Central memory CD8-positive, alpha-beta T cell (primary cell): ENCODE measurements around the gene MAPK9.
A peak's percentile ranks its signal among the peaks of the same experiment; 100 is the strongest.
"Not testable (repeated sequence)": the region's sequence is repeated elsewhere in the genome, so short reads cannot be mapped to it uniquely, and the experiment has no call there.

Experiments used
- ATAC-seq: fragments of 150-1000 bp; cut with Tn5 transposase; replicated peaks from 2 replicates; pipeline ENCODE4 v1.10.0; 2022; ENCODE audit warnings: mild to moderate bottlenecking, moderate FRiP score, moderate number of reproducible peaks; ENCODE audit not compliant: poor library complexity, severe bottlenecking; ENCODE audit errors: extremely low read depth
- DNase-seq, 2 donors: peaks; one replicate each; pipeline ENCODE4 v3.0.0; 2021; ENCODE audit warnings: low spot score in 2 of 2
- H3K27ac Mint-ChIP-seq: one replicate; pipeline ENCODE4 v1.8.0; 2022; ENCODE audit warnings: low read depth, mild to moderate bottlenecking, moderate library complexity, mixed read lengths
- H3K27me3 Mint-ChIP-seq: one replicate; pipeline ENCODE4 v1.8.0; 2022; ENCODE audit warnings: mixed read lengths
- H3K36me3 Mint-ChIP-seq: one replicate; pipeline ENCODE4 v1.8.0; 2022; ENCODE audit warnings: mild to moderate bottlenecking, moderate library complexity, mixed read lengths; ENCODE audit not compliant: insufficient read depth
- H3K4me1 Mint-ChIP-seq: one replicate; pipeline ENCODE4 v1.8.0; 2022; ENCODE audit warnings: mixed read lengths
- H3K4me3 Mint-ChIP-seq: one replicate; pipeline ENCODE4 v1.8.0; 2022; ENCODE audit warnings: mild to moderate bottlenecking, moderate library complexity, mixed read lengths
- H3K9me3 Mint-ChIP-seq: one replicate; pipeline ENCODE4 v1.8.0; 2022; ENCODE audit warnings: mixed read lengths

MAPK9 gene

DNA sequence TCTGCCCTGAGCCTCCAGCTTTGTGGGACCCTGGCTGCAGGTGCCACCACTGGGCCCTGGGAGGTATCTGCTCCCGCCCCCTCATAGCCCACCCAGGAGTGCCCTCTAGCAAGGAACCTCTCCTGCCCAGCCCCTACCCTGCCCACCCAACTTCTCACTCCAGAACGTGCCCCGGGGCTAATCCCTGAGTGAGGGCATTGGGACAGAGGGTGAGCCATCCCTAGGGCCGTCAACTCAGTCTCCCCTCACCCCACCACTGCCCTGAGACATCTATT lies 80.2 kb downstream of the MAPK9 start:
- Mint-ChIP-seq H3K4me3 (no peak overlapping the region), H3K27me3 (peaks cover 54% of the 10 kb centered on the region), H3K36me3 (no peaks in the 10 kb centered on the region), H3K27ac (no peak overlapping the region), H3K9me3 (peaks cover 6% of the 10 kb centered on the region), H3K4me1 (peaks cover 11% of the 10 kb centered on the region)
- DNase-seq (no peak), ATAC-seq (no peak)

DNA sequence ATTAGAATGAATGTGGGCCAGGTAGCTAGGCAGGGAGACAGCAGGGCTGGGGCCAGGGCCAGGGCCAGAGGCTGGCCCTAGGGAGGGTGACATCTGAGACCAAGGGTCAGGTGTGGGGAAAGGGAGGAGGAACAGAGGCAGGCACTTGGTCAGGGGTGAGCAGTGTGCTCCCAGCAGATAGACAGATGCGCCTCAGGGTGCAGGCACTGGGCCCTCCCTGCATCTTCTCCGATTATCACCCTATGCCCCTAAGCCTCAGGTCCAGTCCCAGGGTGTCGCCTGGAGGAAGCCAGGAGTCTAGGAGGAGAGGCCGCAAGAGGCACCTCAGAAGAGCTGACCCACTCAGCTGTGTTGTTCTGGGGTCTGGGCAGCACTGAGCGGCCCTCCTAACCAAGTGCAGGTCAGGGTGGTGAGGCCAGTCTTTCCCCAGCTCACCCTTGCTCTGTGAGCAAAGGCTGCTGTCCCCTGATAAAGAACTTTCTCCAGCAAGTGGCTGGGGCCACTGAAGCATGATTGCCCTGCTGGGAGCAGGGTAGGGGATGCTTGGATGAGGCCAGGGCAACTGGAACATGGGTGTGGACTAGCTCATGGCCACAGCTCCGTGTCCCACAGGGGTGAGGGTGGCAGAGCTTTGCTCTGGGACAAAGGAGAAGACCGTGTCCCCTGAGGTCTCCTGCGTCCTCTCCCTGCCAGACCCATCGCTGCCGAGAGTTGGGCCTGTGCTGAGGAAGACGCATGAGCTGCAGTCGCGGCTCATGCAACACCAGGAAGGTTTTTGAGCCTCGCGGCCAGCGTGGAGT lies 80.7 kb downstream of the MAPK9 start:
- no peak overlapping the region for H3K27ac Mint-ChIP-seq
- no peak overlapping the region for H3K4me3 Mint-ChIP-seq
- DNase-seq, result no peak
- peaks cover 6% of the 10 kb centered on the region for H3K9me3 Mint-ChIP-seq
- peaks cover 60% of the 10 kb centered on the region for H3K27me3 Mint-ChIP-seq
- ATAC-seq, result no peak
- no peaks in the 10 kb centered on the region for H3K36me3 Mint-ChIP-seq
- H3K4me1 Mint-ChIP-seq, result peaks cover 11% of the 10 kb centered on the region

DNA sequence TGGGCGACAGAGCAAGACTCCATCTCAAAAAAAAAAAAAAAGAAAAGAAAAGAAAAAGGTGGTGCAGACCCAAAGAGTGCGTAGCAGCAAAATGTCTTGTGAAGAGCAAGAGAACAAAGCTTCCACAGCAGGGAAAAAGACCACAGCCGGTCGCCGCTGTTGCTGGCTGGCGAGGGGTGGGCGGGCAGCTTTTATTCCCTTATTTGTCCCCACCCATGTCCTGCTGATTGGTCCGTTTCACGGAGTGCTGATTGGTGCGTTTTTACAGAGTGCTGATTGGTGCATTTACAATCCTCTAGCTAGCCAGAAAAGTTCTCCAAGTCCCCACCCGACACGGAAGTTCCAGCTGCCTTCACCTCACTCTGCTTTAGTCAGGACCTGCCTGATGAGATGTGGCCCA lies 81.8 kb downstream of the MAPK9 start:
- not testable (repeated sequence) for H3K27ac Mint-ChIP-seq, H3K4me3 Mint-ChIP-seq, ATAC-seq, DNase-seq, H3K9me3 Mint-ChIP-seq, H3K36me3 Mint-ChIP-seq
- H3K4me1 Mint-ChIP-seq, result peaks cover 11% of the 10 kb centered on the region
- H3K27me3 Mint-ChIP-seq, result peaks cover 69% of the 10 kb centered on the region

DNA sequence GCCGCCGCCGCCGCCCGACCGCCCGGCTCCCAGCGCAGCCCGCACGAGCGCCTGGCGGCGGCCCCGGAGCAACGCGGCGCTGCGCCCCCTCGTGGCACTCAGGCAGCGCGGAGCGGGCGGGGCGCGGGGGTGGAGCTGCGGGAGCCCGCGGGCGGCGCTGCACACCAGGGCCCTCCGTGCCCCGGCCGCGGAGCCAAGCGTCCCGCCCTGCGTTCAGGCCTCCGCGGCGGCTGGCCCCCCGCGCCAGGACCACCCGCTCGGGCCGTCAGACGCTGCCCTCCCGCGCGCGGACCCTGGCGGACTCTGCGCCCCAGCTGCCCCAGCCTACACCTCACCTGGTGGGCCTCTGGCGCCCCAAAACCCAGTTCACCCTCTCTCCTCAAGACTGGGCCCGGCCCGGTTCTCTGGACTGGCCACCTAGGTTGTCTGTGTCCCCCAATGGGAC lies 82.7 kb downstream of the MAPK9 start, which contains the start of gene RASGEF1C:
Gene RASGEF1C (minus strand): TSS at position 75 of the 445 bp plus-strand sequence. CDS start 71,159 bp downstream, outside the sequence.
- Mint-ChIP-seq H3K27ac (no peak within 1 kb of the TSS), H3K4me3 (peak within 1 kb of the TSS; percentile 63), H3K27me3 (peaks cover 79% of the 10 kb centered on the region), H3K9me3 (no peaks in the 10 kb centered on the region), H3K36me3 (no peaks in the 10 kb centered on the region), H3K4me1 (peaks cover 11% of the 10 kb centered on the region)
- ATAC-seq, result peak; percentile 80
- DNase-seq, result peak; percentile 33 to 43

DNA sequence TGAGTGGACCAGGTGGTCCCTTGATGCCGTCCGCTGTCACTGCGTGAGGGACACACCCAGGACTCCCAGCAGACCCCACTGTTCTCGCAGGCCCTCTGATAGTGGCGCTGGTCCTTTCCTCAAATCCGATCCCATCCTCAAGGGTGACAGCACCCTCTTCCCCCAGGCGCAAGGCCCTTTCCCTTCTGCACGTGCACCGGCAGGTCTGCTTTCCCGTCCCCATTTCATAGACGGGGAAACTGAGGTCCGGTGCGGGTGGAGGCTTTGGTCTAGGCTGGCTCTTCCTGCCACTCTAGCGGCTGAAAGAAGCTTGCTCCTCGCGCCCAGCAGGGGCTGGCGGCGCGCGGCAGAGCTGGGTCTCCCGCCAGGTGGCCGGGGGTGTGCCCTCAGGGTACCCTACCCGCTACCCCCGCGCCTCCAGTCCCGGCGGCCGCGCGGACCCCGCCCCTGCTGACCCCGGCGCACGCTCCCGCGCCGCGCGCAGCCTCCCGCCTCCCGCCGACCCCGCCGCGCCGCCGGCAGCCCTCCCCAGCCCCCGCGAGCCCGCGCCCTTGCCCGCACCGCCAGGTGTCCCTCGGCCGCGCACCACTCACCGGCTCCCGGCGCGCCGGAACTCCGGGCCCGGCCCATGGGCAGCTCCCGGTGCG lies 83.3 kb downstream of the MAPK9 start:
- ATAC-seq (peak; percentile 24), DNase-seq (no peak)
- no peaks in the 10 kb centered on the region for H3K9me3 Mint-ChIP-seq
- H3K27ac Mint-ChIP-seq, result no peak overlapping the region
- H3K36me3 Mint-ChIP-seq, result no peaks in the 10 kb centered on the region
- H3K27me3 Mint-ChIP-seq, result peaks cover 84% of the 10 kb centered on the region
- H3K4me3 Mint-ChIP-seq, result peak overlapping the region; percentile 5
- H3K4me1 Mint-ChIP-seq, result peaks cover 11% of the 10 kb centered on the region

DNA sequence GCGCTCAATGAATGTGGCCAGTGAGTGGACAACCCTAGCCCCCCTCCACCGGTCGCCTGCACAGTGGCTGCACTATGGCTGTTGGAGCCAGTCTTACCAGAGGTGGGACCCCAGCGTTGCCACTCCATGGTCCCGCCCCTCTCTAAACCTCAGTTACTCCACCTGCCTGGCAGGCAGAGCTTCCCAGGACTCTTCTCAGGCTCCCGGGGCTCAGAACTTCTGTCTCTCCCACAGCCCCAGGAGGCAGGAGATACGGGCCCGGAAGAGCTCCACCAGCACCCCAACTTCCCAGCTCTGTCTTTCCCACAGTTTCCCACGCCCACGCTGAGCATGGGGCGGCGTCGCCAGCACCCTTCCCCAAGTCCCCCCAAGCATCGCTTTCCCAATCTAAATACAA lies 83.8 kb downstream of the MAPK9 start:
- Mint-ChIP-seq H3K9me3 (no peaks in the 10 kb centered on the region), H3K27me3 (peaks cover 89% of the 10 kb centered on the region), H3K27ac (no peak overlapping the region), H3K4me3 (peak overlapping the region; percentile 5), H3K4me1 (peaks cover 11% of the 10 kb centered on the region), H3K36me3 (no peaks in the 10 kb centered on the region)
- ATAC-seq, result no peak
- no peak for DNase-seq

DNA sequence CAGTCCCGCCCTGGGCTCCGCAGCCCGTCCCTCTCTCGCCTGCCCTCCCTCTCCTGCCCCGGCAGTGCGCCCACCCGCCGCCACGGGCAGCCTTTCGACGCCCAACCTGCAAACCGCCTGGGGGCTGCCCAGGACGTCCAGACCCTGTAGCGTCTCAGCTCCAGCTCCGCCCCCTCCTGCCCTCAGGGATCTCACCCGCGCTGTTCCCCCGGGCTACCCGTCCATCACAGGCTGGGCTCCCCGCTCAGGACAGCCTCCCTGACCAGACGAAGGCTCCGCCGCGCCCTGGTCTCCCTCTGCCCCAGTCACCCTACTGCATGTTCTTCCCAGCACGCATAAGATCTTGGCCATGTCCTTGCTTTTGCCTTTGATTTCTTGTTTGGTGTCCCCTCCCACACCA lies 84.3 kb downstream of the MAPK9 start:
- no peak overlapping the region for H3K27ac Mint-ChIP-seq
- H3K4me3 Mint-ChIP-seq, result no peak overlapping the region
- H3K4me1 Mint-ChIP-seq, result peaks cover 11% of the 10 kb centered on the region
- ATAC-seq, result no peak
- no peak for DNase-seq
- peaks cover 89% of the 10 kb centered on the region for H3K27me3 Mint-ChIP-seq
- no peaks in the 10 kb centered on the region for H3K36me3 Mint-ChIP-seq
- no peaks in the 10 kb centered on the region for H3K9me3 Mint-ChIP-seq

DNA sequence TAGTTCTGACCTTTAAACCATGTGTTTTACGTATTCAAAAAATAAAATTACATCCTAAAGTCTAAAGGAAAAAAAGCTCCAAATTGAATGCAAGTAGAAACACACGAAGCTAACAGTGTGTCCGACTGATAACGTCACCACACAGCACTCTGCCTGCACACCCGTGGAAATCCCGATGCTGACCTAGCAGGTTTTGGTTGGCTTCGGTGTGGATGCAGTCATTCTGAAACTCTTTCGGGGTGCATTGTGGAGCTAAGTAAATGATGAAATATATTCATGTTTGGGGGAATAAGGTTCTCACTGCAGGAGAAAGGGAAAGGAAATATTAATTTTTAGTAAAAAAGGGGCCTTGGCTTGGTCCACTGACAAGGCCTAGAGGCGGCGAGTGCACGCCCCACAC lies 84.9 kb downstream of the MAPK9 start:
- H3K27ac Mint-ChIP-seq, result no peak overlapping the region
- no peaks in the 10 kb centered on the region for H3K36me3 Mint-ChIP-seq
- H3K4me1 Mint-ChIP-seq, result peaks cover 8% of the 10 kb centered on the region
- ATAC-seq (no peak), DNase-seq (no peak)
- peaks cover 83% of the 10 kb centered on the region for H3K27me3 Mint-ChIP-seq
- no peaks in the 10 kb centered on the region for H3K9me3 Mint-ChIP-seq
- no peak overlapping the region for H3K4me3 Mint-ChIP-seq

DNA sequence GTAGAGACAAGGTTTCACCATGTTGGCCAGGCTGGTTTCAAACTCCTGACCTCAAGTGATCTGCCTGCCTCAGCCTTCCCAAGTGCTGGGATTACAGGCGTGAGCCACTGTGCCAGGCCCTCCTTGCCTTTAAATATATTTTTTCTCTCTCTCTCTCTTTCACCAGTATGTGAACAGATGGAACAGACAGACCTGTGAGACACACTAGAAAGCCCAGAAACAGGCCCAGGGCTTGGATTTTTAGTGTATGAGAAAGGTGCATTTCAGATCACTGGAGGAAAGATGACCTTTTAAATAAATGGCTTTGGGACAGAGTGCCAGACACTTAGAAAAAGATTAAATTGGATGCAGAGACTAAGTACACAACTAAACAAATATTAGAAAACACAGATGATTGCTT lies 86.0 kb downstream of the MAPK9 start:
- Mint-ChIP-seq H3K4me3 (no peak overlapping the region), H3K27me3 (peaks cover 75% of the 10 kb centered on the region), H3K9me3 (no peaks in the 10 kb centered on the region), H3K4me1 (peaks cover 5% of the 10 kb centered on the region), H3K27ac (no peak overlapping the region), H3K36me3 (no peaks in the 10 kb centered on the region)
- no peak for DNase-seq
- ATAC-seq, result no peak

DNA sequence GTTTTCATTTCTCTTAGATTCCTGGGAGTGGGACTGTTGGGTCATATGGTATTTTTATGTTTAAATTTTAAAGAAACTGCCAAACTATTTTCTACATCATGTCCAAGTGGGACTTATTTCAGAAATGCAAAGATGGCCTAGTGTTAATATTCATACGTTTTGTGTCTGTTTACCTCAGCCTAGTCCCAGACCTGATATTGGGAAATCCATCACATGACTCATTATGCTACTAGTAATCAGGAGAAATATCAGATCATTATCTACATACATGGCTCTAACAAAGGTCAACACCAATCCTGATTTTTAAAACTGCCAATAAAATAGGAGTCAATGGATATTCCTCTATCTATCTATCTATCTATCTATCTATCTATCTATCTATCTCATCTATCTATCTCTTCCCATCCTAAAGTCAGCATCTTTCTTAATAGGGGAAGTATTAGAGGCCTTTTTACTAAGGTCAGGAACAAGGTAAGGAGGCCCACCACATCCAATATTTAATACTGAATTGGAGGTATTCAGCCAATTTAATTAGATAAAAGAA lies 87.5 kb downstream of the MAPK9 start:
- Mint-ChIP-seq H3K27ac (no peak overlapping the region), H3K4me3 (no peak overlapping the region), H3K9me3 (no peaks in the 10 kb centered on the region), H3K4me1 (peaks cover 5% of the 10 kb centered on the region), H3K36me3 (no peaks in the 10 kb centered on the region), H3K27me3 (peaks cover 63% of the 10 kb centered on the region)
- ATAC-seq, result no peak
- DNase-seq, result no peak

DNA sequence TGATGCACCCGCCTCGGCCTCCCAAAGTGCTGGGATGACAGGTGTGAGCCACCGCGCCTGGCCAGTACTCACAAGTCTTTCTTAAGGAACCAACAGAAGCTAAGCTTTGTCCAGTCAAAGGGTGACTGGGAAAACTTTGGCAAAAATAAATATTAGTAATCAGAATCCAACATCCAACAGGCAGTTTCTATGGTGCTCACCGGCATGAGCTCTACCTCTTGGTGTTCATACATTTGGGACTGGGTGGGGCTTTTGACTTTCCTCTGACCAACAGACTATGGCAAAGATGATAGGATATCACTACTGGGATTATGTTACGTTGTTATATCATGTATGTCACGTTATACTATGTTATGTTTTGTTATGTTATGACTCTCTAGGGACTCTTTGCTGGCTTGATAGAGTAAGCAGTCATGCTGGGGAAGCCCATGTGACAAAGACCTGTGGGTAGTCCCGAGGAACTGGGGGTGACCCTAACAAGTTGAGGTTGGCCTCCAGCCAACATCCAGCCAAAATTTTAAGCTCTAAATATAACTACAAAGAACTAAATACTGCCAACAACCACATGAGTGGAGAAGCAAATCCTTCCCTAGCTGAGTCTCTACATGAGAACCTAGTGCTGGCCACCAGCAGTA lies 88.8 kb downstream of the MAPK9 start:
- ATAC-seq, result no peak
- no peak for DNase-seq
- Mint-ChIP-seq H3K9me3 (no peaks in the 10 kb centered on the region), H3K27me3 (peaks cover 68% of the 10 kb centered on the region), H3K27ac (no peak overlapping the region), H3K4me3 (no peak overlapping the region), H3K36me3 (no peaks in the 10 kb centered on the region), H3K4me1 (no peaks in the 10 kb centered on the region)

DNA sequence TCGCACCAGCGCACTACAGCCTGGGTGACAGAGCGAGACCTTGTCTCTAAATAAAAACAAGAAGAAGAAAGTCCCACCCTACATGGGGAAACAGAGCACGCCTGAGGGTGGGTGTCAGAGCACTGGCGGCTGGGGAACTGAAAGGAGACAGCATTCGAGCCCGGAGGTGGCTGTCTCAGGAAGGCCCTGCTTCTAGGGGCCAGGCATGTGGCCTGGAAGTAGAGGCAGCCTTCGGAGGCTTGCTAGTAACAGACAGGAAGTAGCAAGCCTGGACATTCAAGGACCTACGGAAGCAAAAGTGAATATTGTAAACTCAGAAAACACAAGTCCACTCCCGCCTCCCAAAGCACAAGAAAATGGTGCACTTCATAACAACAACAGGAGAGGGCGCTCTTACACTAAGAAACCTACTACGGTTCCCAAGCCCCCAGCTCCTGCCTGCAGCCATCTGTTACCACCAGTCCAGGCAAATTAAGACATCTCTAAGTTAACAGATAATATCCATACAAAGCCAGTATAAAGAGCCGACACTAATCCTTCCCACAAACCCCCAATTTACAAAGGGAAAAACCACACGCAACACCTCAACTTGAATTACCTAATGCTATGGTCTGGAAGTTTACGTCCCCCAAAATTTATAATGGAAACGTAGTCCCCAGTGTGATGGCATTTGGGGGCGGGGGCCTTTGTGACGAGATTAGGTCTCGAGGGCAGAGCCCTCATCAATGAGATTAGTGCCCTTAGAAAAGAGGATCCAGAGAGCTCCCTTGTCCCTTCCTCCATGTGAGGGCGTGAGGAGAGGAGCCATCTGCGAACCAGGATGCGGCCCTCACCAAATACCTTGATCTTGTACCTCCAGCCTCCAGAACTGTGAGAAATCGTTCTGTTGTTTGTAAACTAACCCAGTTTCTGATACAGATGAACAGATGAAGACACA lies 90.6 kb downstream of the MAPK9 start:
- DNase-seq, result no peak
- Mint-ChIP-seq H3K36me3 (no peaks in the 10 kb centered on the region), H3K27me3 (peaks cover 61% of the 10 kb centered on the region), H3K27ac (no peak overlapping the region), H3K4me1 (no peaks in the 10 kb centered on the region), H3K9me3 (no peaks in the 10 kb centered on the region), H3K4me3 (no peak overlapping the region)
- no peak for ATAC-seq
